GM19035 (cell line): ENCODE results near the gene PARP1.
A peak's percentile ranks its signal among the peaks of the same experiment; 100 is the strongest.
"Not testable (repeated sequence)": the region's sequence is repeated elsewhere in the genome, so short reads cannot be mapped to it uniquely, and the experiment has no call there.

ENCODE experiments used
- ATAC-seq: cut with Tn5 transposase; IDR thresholded peaks from one replicate; pipeline ENCODE4 v1.9.1; 2021; ENCODE audit not compliant: unreplicated experiment

The PARP1 gene

GRCh38 chr1:226429858-226430715, 22.2 kb upstream of the PARP1 start:
- ATAC-seq: no peak

DNA sequence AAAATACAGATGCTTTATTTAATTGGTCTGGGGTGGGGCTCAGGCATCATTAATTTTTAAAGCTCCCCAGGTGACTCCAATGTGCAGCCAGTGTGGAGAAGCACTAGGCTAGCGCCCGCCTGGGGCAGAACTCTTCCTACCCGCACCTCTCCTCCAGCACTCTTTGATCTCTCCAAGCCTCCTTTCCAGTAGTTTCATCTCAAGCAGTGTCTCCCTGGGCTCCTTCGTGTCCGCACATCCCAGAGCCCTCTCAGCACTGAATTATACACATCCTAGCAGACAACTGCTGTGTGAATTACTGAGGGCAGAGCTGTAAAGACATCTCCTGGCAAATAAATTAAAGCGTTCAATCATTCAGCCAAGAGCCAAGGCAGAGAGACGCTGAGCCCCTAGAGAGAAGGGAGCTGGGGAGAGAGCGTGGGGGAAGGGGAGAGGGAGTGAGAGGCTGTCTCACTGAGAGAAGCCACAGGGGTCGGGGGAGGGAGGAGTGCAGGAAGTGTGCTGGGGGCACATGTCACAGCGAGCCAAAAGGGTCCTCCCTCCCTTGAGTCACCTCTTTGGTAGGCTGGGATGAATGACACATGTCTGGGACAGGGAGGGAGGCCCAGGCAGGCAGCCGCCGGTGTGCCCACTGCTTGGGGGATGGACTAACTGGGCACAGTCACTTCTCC, 21.0 kb upstream of the PARP1 start:
- ATAC-seq: no peak

GRCh38 chr1:226428348-226428747, 20.5 kb upstream of the PARP1 start:
- no peak for ATAC-seq

DNA sequence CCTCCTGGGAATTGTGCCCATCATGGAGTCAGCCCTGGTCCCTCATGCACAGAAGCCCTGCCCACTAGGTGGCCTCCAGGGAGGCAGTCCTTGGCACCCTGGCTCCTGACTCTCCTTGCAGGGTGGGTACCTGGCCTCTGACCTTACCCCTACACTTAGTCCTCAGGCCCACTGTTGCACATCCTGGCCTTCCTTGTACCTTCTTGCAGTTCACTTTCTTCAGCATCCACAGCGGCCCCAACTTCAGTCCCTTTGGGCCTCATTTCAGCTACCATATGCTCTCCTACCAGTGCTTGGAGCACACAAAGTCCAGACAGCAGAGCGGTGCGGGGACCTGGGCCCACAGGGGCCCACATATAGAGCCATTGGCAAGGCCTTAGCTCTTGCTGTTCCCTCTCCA, 19.2 kb upstream of the PARP1 start:
- ATAC-seq: no peak

DNA sequence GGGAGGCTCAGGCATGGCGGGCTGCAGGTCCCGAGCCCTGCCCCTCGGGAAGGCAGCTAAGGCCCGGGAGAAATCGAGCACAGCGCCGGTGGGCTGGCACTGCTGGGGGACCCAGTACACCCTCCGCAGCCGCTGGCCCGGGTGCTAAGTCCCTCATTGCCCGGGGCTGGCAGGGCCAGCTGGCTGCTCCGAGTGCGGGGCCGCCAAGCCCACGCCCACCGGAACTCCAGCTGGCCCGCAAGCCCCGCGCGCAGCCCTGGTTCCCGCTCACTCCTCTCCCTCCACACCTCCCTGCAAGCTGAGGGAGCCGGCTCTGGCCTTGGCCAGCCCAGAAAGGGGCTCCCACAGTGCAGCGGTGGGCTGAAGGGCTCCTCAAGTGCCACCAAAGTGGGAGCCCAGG, 18.5 kb upstream of the PARP1 start:
- ATAC-seq: not testable (repeated sequence)

DNA sequence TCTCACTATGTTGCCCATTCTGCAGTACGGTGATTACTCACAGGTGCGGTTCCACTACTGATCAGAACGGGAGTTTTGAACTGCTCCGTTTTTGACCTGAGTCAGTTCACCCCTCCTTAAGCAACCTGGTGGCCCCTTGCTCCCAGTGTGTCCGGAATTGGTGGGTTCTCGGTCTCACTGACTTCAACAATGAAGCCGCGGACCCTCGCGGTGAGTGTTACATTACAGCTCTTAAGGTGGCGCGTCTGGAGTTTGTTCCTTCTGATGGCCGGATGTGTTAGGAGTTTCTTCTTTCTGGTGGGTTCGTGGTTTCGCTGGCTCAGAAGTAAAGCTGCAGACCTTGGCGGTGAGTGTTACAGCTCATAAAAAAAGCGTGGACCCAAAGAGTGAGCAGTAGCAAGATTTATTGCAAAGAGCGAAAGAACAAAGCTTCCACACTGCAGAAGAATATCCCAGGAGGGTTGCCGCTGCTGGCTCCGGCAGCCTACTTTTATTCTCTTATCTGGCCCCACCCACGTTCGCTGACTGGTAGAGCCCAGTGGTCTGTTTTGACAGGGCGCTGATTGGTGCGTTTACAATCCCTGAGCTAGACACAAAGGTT, 17.6 kb upstream of the PARP1 start:
- ATAC-seq: peak; percentile 39

DNA sequence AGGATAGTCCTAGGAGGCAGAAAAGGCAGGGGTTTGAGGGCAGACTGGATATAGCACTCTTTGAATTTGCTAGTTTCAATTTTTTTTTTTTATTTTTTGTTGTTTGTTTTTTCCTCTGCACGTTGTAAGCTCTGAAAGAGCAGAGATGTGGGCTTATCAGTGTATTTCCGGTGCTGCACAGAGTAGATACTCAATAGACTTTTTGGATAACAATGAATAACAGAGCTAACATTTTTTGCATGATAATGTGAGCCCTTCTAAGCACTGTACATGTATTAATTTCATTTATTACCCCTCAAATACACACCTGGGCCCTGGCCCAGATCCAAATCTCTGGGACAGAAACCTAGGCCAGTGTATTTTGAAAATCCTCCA, 17.1 kb upstream of the PARP1 start:
- ATAC-seq: peak; percentile 37

GRCh38 chr1:226424221-226425003, 16.5 kb upstream of the PARP1 start:
- ATAC-seq: peak; percentile 59

GRCh38 chr1:226422478-226422877, 14.6 kb upstream of the PARP1 start:
- ATAC-seq: no peak

GRCh38 chr1:226420897-226421296, 13.0 kb upstream of the PARP1 start:
- no peak for ATAC-seq

GRCh38 chr1:226420328-226420727, 12.4 kb upstream of the PARP1 start:
- no peak for ATAC-seq

DNA sequence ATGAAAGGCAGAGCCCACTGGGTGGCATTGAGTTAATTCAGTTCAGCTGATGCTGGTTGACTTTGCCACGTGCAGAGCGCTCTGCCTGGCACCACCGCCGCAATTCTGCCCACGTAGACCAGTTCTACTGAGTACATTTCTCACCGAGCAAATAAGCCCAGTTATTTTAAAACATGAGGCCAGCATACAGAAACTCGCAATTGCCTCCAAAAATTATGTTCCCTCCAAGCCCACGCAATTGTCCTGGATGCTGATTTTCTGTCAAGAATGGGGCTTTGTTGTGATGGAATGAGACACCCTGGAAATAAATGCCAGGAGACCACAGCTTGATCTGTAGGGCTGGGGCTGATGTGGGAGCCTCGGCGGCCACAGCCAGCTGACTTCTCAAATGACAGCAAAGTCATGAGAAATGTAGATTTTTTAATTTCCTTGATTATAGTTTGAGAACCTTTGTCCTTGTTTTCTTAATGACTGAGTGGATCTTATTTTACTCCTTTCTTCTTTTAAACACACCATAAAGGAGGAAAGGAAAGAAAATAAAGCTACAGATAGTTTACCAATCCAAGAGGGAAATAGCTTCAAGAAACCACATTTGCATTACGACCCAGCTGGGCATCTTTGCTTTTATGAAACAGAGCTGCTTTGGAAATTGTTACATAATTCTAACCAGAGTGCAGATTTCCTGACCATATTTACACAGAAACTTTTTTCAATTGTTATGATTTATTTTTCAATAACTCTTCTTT, 11.6 kb upstream of the PARP1 start:
- no peak for ATAC-seq

DNA sequence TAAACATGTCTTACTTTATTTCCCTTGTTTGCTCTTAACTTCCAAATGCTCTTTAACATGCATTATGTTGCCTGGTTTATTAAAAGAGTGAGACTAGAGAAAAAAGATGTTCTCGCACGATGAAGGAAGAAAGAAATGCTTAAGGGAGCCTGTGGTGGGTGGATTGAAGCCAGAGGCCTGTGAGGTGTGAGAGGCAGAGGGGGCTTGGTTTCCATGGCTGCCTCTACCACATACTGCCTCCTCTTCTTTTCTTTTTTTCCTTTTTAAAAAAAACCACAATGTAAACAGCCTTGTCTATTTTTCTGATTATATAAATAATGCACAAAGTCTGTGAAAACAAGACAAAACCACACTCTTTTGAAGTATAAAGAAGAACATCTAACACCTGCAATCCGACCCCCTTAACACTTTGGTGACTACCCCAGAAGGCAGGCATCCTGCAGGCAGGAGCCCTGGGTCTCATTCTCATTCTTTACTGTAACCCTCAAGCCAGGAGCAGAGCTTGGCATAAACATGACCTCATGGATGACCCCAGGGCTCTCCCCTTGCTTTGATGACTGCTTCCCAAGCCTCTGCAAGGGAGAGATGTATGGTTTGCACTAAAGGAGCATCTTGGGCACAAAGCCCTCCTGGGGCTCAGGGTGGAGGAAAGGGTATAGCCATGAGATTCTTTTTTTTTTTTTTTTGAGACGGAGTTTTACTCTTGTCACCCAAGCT, 10.1 kb upstream of the PARP1 start:
- ATAC-seq: no peak

- no peak for ATAC-seq
Measured at GRCh38 chr1:226417350-226417749, 9.5 kb upstream of the PARP1 start.

DNA sequence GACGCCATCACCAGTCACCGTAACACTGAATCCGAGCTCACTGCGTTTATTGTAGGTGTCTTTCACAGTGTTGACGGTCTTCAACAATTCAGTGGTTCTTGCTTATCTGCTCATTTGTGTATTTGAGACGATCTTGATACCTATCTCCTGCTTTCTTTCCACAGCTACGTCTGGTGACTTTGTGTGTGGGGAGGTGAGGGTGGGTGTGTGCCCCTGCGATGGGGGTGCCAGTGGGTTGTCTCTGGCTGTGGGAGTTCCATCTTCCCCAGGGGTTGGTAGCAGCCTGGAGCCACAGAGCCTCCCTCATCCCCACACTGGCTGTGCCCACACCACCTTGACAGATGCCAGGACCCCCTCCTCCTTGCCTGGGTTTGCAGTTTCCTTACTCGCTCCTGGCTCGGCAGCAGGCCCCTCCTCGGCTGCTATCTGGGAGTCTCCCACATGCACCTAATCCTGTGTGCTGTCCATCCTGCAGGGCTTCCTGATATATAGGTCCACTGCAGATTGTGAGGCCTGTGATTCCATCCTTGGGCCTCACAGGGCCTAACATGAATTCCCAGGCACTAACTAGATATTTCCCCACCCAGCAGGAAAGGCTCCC, 6.3 kb upstream of the PARP1 start:
- no peak for ATAC-seq

DNA sequence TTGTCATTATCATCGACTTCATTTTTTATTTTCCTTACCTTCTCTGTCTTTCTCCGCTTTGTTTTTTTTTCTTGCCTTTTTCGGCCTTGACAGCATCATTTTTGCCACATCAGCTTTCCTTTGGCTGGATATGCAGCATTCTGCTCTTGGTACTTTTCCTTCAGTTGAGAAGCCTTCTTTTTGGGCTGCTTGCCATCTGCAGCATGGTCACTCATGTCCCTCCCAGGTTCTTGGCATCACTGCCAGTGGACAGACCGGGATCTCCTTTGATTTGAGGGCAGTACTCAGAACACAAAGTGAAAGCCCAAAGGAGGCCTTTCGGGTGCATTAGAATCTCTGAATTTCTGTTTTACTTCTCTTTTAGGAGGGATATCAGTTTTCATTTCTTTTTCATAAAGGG, 3.7 kb upstream of the PARP1 start:
- no peak for ATAC-seq

DNA sequence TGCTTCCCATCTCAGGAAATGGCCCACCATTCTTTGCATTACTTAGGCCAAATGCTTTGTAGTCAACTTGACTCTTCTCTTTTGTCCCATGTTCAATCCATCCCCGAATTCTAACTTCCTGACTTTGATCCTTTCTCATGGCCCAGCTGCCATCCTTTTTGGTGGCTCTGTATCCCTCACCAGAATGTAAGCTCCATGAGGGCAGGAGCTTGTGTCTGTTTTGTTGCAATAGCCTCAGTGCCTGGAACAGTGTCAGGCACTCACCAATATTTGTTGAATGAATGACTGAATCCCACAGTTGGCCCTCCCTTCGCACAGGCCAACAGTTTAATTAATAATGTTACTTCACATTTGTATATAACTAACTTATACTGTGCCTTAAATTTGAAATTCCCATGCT, 3.1 kb upstream of the PARP1 start:
- ATAC-seq: no peak

- ATAC-seq: no peak
Measured at GRCh38 chr1:226409392-226409791, 1.5 kb upstream of the PARP1 start.

DNA sequence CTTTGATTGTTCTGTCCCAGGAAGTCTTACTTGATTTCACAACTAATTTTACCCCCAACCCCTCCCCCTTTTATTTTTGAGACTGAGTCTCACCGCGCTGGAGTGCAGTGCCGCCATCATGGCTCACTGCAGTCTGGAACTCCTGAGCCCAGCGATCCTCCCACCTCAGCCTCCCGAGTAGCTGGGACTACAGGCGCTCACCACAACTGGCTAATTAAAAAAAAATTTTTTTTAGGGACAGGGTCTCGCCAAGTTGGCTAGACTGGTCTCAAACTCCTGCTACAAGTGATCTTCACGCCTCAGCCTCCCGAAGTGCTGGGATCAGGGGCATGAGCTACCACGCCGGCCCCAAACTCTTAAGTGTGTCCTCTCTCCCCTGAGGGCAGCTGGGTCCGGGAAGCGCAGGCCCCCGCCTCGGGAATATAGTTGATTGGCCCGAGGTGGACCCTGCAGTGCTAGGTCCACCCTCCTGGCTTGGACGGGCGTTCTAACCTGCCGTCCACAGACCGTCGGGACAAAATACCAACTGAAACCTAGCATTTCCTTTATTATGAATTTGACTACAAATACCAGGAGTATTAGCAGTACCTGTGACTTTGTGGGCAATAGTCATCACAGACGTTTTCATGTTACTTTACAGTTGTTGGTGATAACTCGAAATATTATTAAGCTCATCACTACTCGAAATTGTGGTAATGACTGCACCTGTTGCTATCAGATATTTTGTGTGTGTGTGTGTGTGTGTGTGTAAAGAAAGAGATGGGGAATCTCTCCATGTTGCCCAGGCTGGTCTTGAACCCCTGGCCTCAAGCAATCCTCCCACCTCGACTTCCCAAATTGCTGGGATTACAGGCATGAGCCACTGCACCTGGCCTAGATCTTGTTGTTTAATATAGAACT, 642 bp upstream of the PARP1 start:
- ATAC-seq: no peak
